GM23338 (cell line): Measurements from ENCODE around the gene FRMD4A.

Experiments used
- EZH2 ChIP-seq: fragments of 200-600 bp; sonication (generic); IDR thresholded peaks from one replicate; pipeline ENCODE4 v1.8.0; 2017; ENCODE audit warnings: antibody characterized with exemption, mild to moderate bottlenecking, low read depth; ENCODE audit not compliant: unreplicated experiment
- POLR2AphosphoS5 ChIP-seq: IDR thresholded peaks from 2 replicates; pipeline ENCODE4 v1.6.1; 2016; ENCODE audit warnings: antibody characterized with exemption, low read depth
- TF ChIP-seq, protein P1 (sequence below), 2 experiments: fragments of 200-600 bp in 1 of 2; sonication (generic) in 1 of 2; conservative IDR thresholded peaks; 2 replicates each; pipeline versions ENCODE4 v1.5.1 to v1.6.1; 2016 to 2017; ENCODE audit warnings: antibody characterized with exemption in 2 of 2, low read depth in 2 of 2, mild to moderate bottlenecking in 2 of 2, moderate library complexity in 1 of 2

DNA sequence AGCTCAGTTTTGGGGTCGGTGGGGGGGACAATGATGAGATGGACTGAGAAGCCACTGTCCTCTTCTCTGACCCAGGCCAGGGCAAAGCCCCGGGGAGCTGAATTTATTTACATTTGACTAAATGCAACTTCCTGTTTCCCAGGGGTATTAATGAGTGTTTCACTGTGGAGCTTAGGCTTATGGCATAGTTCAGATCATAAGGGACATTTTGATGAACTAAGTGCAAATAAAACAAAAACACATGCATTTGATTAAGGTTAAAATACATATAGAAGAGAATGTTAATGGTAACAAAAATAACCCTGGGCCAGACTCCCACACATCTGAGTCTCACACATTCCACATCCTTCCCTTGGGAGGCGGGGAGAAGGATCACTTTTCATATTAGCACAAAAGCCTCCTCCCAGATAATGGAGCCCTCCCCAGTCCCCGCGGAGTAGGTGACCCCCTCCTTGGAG, 320.6 kb downstream of the FRMD4A start:
- TF ChIP-seq, protein P1, sequence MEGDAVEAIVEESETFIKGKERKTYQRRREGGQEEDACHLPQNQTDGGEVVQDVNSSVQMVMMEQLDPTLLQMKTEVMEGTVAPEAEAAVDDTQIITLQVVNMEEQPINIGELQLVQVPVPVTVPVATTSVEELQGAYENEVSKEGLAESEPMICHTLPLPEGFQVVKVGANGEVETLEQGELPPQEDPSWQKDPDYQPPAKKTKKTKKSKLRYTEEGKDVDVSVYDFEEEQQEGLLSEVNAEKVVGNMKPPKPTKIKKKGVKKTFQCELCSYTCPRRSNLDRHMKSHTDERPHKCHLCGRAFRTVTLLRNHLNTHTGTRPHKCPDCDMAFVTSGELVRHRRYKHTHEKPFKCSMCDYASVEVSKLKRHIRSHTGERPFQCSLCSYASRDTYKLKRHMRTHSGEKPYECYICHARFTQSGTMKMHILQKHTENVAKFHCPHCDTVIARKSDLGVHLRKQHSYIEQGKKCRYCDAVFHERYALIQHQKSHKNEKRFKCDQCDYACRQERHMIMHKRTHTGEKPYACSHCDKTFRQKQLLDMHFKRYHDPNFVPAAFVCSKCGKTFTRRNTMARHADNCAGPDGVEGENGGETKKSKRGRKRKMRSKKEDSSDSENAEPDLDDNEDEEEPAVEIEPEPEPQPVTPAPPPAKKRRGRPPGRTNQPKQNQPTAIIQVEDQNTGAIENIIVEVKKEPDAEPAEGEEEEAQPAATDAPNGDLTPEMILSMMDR (conservative IDR thresholded peaks at IDR 0.05; ENCODE audit: low read depth in 2 of 2): no peak
- TF ChIP-seq POLR2AphosphoS5 (no peak), EZH2 (no peak)
